ENCODE measurements around the gene ENTPD8. TPM values are rescaled to one million over a fixed set of nuclear protein-coding genes. Genes with fewer than 3 reads are reported as not detected.
"Not testable (repeated sequence)": the region's sequence is repeated elsewhere in the genome, so short reads cannot be mapped to it uniquely, and the experiment has no call there.

The ENTPD8 gene
- total RNA-seq, 1 experiment from 2014 or later, result not detected

- BruUV-seq (replicated peaks); H3K27ac Mint-ChIP-seq (ENCODE audit: low read depth, unreplicated experiment); H3K4me1 Mint-ChIP-seq (ENCODE audit: insufficient read depth, unreplicated experiment); H3K36me3 Mint-ChIP-seq (ENCODE audit: insufficient read depth, unreplicated experiment); intact Hi-C loops (cut with micrococcal nuclease); H3K4me3 Mint-ChIP-seq (ENCODE audit: unreplicated experiment); POLR2A ChIA-PET; H3K27me3 Mint-ChIP-seq (ENCODE audit: insufficient read depth, unreplicated experiment); H3K9me3 Mint-ChIP-seq (ENCODE audit: unreplicated experiment); DNase-seq (ENCODE audit: unreplicated experiment): not testable (repeated sequence)
- CTCF ChIA-PET, result interaction anchor here (0.7 kb wide), 1 partner anchor 212 kb away, joined by 3 read pairs; no protein-coding TSS in a partner anchor
Measured at GRCh38 chr9:137450539-137451222, 9.5 kb upstream of the ENTPD8 start.

GRCh38 chr9:137449931-137450538 is 8.9 kb upstream of the ENTPD8 start:
- ChIA-PET CTCF (interaction anchor here (0.6 to 0.7 kb wide), 2 partner anchors 211 to 332 kb away, joined by 3 to 8 read pairs; no protein-coding TSS in a partner anchor), POLR2A (no interaction called here)
- no peak for TF ChIP-seq CTCF (IDR thresholded peaks at IDR 0.05; ENCODE audit: unreplicated experiment)

GRCh38 chr9:137449081-137449844 is 8.1 kb upstream of the ENTPD8 start:
- no peaks in the 10 kb centered on the region for H3K27me3 Mint-ChIP-seq (ENCODE audit: insufficient read depth, unreplicated experiment)
- H3K36me3 Mint-ChIP-seq (ENCODE audit: insufficient read depth, unreplicated experiment), result peaks cover 1% of the 10 kb centered on the region
- H3K9me3 Mint-ChIP-seq (ENCODE audit: unreplicated experiment), result no peaks in the 10 kb centered on the region
- BruUV-seq (replicated peaks), result no TSS peak
- no peak for DNase-seq (ENCODE audit: unreplicated experiment)
- intact Hi-C loops (cut with micrococcal nuclease), result loop anchor here (10.0 kb wide), 1 partner anchor 76 kb away; no protein-coding TSS in a partner anchor
- no peak overlapping the region for H3K27ac Mint-ChIP-seq (ENCODE audit: low read depth, unreplicated experiment)
- peaks cover 11% of the 10 kb centered on the region for H3K4me1 Mint-ChIP-seq (ENCODE audit: insufficient read depth, unreplicated experiment)
- TF ChIP-seq CTCF (IDR thresholded peaks at IDR 0.05; ENCODE audit: unreplicated experiment), result no peak
- ChIA-PET POLR2A (no interaction called here), CTCF (interaction anchor here (0.6 to 0.7 kb wide), 2 partner anchors 25 to 331 kb away, joined by 4 to 8 read pairs; no protein-coding TSS in a partner anchor)
- no peak overlapping the region for H3K4me3 Mint-ChIP-seq (ENCODE audit: unreplicated experiment)

More at GRCh38 chr9:137449931-137450538, 8.9 kb upstream of the ENTPD8 start:
- peaks cover 6% of the 10 kb centered on the region for H3K36me3 Mint-ChIP-seq (ENCODE audit: insufficient read depth, unreplicated experiment)
- H3K4me1 Mint-ChIP-seq (ENCODE audit: insufficient read depth, unreplicated experiment), result peaks cover 7% of the 10 kb centered on the region
- no peak overlapping the region for H3K27ac Mint-ChIP-seq (ENCODE audit: low read depth, unreplicated experiment)
- H3K9me3 Mint-ChIP-seq (ENCODE audit: unreplicated experiment), result no peaks in the 10 kb centered on the region
- no peak overlapping the region for H3K4me3 Mint-ChIP-seq (ENCODE audit: unreplicated experiment)
- intact Hi-C loops (cut with micrococcal nuclease), result loop anchor here (10.0 kb wide), 1 partner anchor 75 kb away; no protein-coding TSS in a partner anchor
- BruUV-seq (replicated peaks), result no TSS peak
- no peaks in the 10 kb centered on the region for H3K27me3 Mint-ChIP-seq (ENCODE audit: insufficient read depth, unreplicated experiment)
- no peak for DNase-seq (ENCODE audit: unreplicated experiment)

GRCh38 chr9:137448602-137448962 is 7.4 kb upstream of the ENTPD8 start:
- no TSS peak for BruUV-seq (replicated peaks)
- CTCF ChIA-PET, result no interaction called here
- no peaks in the 10 kb centered on the region for H3K9me3 Mint-ChIP-seq (ENCODE audit: unreplicated experiment)

More at GRCh38 chr9:137448602-137448962, 7.4 kb upstream of the ENTPD8 start:
- no peaks in the 10 kb centered on the region for H3K27me3 Mint-ChIP-seq (ENCODE audit: insufficient read depth, unreplicated experiment)
- DNase-seq (ENCODE audit: unreplicated experiment), result no peak
- H3K4me3 Mint-ChIP-seq (ENCODE audit: unreplicated experiment), result no peak overlapping the region
- no peak overlapping the region for H3K27ac Mint-ChIP-seq (ENCODE audit: low read depth, unreplicated experiment)
- POLR2A ChIA-PET, result no interaction called here
- H3K4me1 Mint-ChIP-seq (ENCODE audit: insufficient read depth, unreplicated experiment), result peaks cover 11% of the 10 kb centered on the region
- intact Hi-C loops (cut with micrococcal nuclease), result loop anchor here (10.0 kb wide), 1 partner anchor 76 kb away; no protein-coding TSS in a partner anchor
- no peak for TF ChIP-seq CTCF (IDR thresholded peaks at IDR 0.05; ENCODE audit: unreplicated experiment)
- H3K36me3 Mint-ChIP-seq (ENCODE audit: insufficient read depth, unreplicated experiment), result no peaks in the 10 kb centered on the region

All from MCF 10A (cell line).